Heart left ventricle (tissue), 16 donors: ENCODE measurements around the gene RIF1. TPM values are rescaled to one million over a fixed set of nuclear protein-coding genes. Genes with fewer than 3 reads are reported as not detected.
A peak's percentile ranks its signal among the peaks of the same experiment; 100 is the strongest.

Source experiments
- ATAC-seq, 4 donors: fragments of 200-7000 bp; cut with Tn5 transposase; one replicate each; pipeline ENCODE4 v1.9.1; 2020 to 2022; ENCODE audit warnings: moderate library complexity in 4 of 4, mild to moderate bottlenecking in 3 of 4, moderate number of reproducible peaks in 1 of 4
- DNase-seq, 5 donors: peaks; one replicate each; pipeline ENCODE4 v3.0.0-alpha.2; 2020
- H3K27ac ChIP-seq, 12 donors: fragments of 200-600 bp; sonication (generic) in 4 of 12; one replicate each; pipeline versions ENCODE4 v1.5.0 to v1.8.0; 2016 to 2022; ENCODE audit warnings: mild to moderate bottlenecking in 2 of 12
- H3K27me3 ChIP-seq, 9 donors: fragments of 200-600 bp; sonication (generic) in 2 of 9; one replicate each; pipeline versions ENCODE4 v1.5.1 to v1.8.0; 2016 to 2022; ENCODE audit warnings: mild to moderate bottlenecking in 3 of 9
- H3K36me3 ChIP-seq, 9 donors: fragments of 200-600 bp; sonication (generic) in 2 of 9; one replicate each; pipeline versions ENCODE4 v1.5.0 to v1.8.0; 2018 to 2022; ENCODE audit warnings: mild to moderate bottlenecking in 2 of 9
- H3K4me1 ChIP-seq, 12 donors: fragments of 200-600 bp; sonication (generic) in 4 of 12; one replicate each; pipeline versions ENCODE4 v1.5.0 to v1.8.0; 2016 to 2022; ENCODE audit warnings: mild to moderate bottlenecking in 3 of 12
- H3K4me3 ChIP-seq, 12 donors: fragments of 200-600 bp; sonication (generic) in 4 of 12; one replicate each; pipeline versions ENCODE4 v1.5.0 to v1.8.0; 2017 to 2022; ENCODE audit warnings: mild to moderate bottlenecking in 9 of 12, moderate library complexity in 4 of 12
- H3K9me3 ChIP-seq, 12 donors: fragments of 200-600 bp; sonication (generic) in 4 of 12; one replicate each; pipeline versions ENCODE4 v1.5.0 to v1.8.0; 2016 to 2022; ENCODE audit warnings: mild to moderate bottlenecking in 1 of 12
- CTCF ChIP-seq, 12 donors: fragments of 200-600 bp; sonication (generic) in 4 of 12; IDR thresholded peaks; one replicate each; pipeline versions ENCODE4 v1.5.0 to v1.8.0; 2018 to 2022; ENCODE audit warnings: antibody characterized with exemption in 12 of 12, mild to moderate bottlenecking in 5 of 12
- POLR2A ChIP-seq, 2 donors: fragments of 450-650 bp; IDR thresholded peaks; one replicate each; pipeline ENCODE4 v1.6.1; 2017; ENCODE audit warnings: antibody characterized with exemption in 2 of 2, mild to moderate bottlenecking in 2 of 2, moderate library complexity in 2 of 2
- WGBS, 4 donors: extraction: QIAGEN DNeasy Blood & Tissue Kit in 2 of 4; methylation state at CpG; one replicate each; pipeline versions ENCODE4 v1.1.5 to v1.1.7; 2013 to 2018; 5-methylcytosine and 5-hydroxymethylcytosine counted together
- intact Hi-C, 10 donors: fragments of 100-400 bp; cut with DNase I; formaldehyde crosslinking; loops; one replicate each; pipeline versions ENCODE4 v1.11.1 to v1.14.2; 2022
- polyA plus RNA-seq, 2 donors: library from polyadenylated mRNA; stranded (reverse); fragments of 200-250 nt; gene quantifications; one replicate each; pipeline ENCODE4 v1.2.3, GENCODE V29; 2013
- total RNA-seq, 9 donors: library from RNA; depleted of rRNA in 2 of 9; stranded (reverse); fragments of >200 nt in 2 of 9; fragmentation: NEBNext Ultra II Directional in 3 of 9; extraction: Animal tissue kit (Norgen Biotek cat#: 25700) in 3 of 9; gene quantifications; one replicate each; pipeline versions ENCODE4 v1.1.0 to v1.2.4, GENCODE V29; 2016 to 2023
- donor health status: ischemic (EF 13 %, LVEDD 7.1; RV severe dilation, severe dysfunction).
- donor health status: healthy with polysubstance abuse.
- donor health status: DM: no; HTN: yes; CAD: no.
- donor health status: DM: no; HTN: no; CAD: no.
- donor health status: ischemic (EF 25% LVEDD 6.9; RV normal size, moderate dysfunction).
- donor health status: ischemic (EF 25% LVEDD 5.7; RV mildly dilated, moderate dysfunction).
- donor health status: healthy.
- donor health status: DM: yes; HTN: yes; CAD: no.
- donor health status: ischemic (EF 35%, LVEDD 5.7; RV mildly dilated, moderate dysfunction).
- donor health status: nonischemic (EF 11% LVEDD 7.7; RV severe dilation, severe dysfunction).
- donor health status: DM: yes; HTN: yes; CAD: no.
- donor health status: PGD.
- donor health status: ischemic (EF 29% LVEDD 5.4; RV normal size, mild dysfunction).
- donor health status: nonischemic (EF 23%, LVEDD 6.1; RV moderate dilation, normal function).

The RIF1 gene
- total and polyA plus RNA-seq, 11 donors: 2.6 to 23.9 (median 14.1) TPM

GRCh38 chr2:151403914-151404313, 5.8 kb upstream of the RIF1 start:
- Histone ChIP-seq H3K4me3 (no peak overlapping the region), H3K36me3 (no peaks in the 10 kb centered on the region), H3K4me1 (no peaks in the 10 kb centered on the region), H3K9me3 (no peaks in the 10 kb centered on the region), H3K27me3 (no peaks in the 10 kb centered on the region), H3K27ac (no peak overlapping the region)
- TF ChIP-seq POLR2A (IDR thresholded peaks at IDR 0.05): no peak
- no peak for TF ChIP-seq CTCF (IDR thresholded peaks at IDR 0.05)
- 36 to 42% (median 40%) methylated on average over 4 of the region's 4 CpGs for WGBS, 4 donors
- ATAC-seq (no peak), DNase-seq (no peak)
- intact Hi-C loops: loop anchor here in 1 of 10 donors (10.0 kb wide), 1 partner anchor 109 kb away; no protein-coding TSS in a partner anchor

- Histone ChIP-seq H3K27ac (no peak overlapping the region), H3K4me1 (peaks cover 0 to 4% (median 0%) of the 10 kb centered on the region in 12 donors), H3K4me3 (no peak overlapping the region), H3K9me3 (no peaks in the 10 kb centered on the region), H3K27me3 (no peaks in the 10 kb centered on the region), H3K36me3 (no peaks in the 10 kb centered on the region)
- ATAC-seq (no peak), DNase-seq (no peak)
- TF ChIP-seq POLR2A (IDR thresholded peaks at IDR 0.05) (no peak), CTCF (IDR thresholded peaks at IDR 0.05) (no peak)
- intact Hi-C loops: loop anchor here in 2 of 10 donors (5.0 to 10.0 kb wide), 2 partner anchors 111 to 113 kb away; no protein-coding TSS in a partner anchor
- WGBS, 4 donors: 71 to 94% (median 83%) methylated on average over 4 of the region's 4 CpGs
Observed at GRCh38 chr2:151405376-151405775, 4.3 kb upstream of the RIF1 start.

GRCh38 chr2:151407281-151407680, 2.4 kb upstream of the RIF1 start:
- no peaks in the 10 kb centered on the region for H3K27me3 ChIP-seq
- H3K36me3 ChIP-seq: peaks cover 0 to 10% (median 6%) of the 10 kb centered on the region in 9 donors
- no peaks in the 10 kb centered on the region for H3K9me3 ChIP-seq
- DNase-seq (no peak), ATAC-seq (no peak)
- no peak overlapping the region for H3K27ac ChIP-seq
- peaks cover 0 to 18% (median 8%) of the 10 kb centered on the region in 12 donors for H3K4me1 ChIP-seq
- TF ChIP-seq POLR2A (IDR thresholded peaks at IDR 0.05) (no peak), CTCF (IDR thresholded peaks at IDR 0.05) (no peak)
- intact Hi-C loops: loop anchor here in 2 of 10 donors (5.0 to 10.0 kb wide), 2 partner anchors 112 to 115 kb away; no protein-coding TSS in a partner anchor
- H3K4me3 ChIP-seq: no peak overlapping the region

GRCh38 chr2:151408788-151409600, 708 bp upstream of the RIF1 start:
- Histone ChIP-seq H3K4me3 (peak overlapping the region in 9 of 12 donors; percentile 75 to 99 (median 90)), H3K9me3 (no peaks in the 10 kb centered on the region), H3K27me3 (no peaks in the 10 kb centered on the region), H3K4me1 (peaks cover 0 to 18% (median 8%) of the 10 kb centered on the region in 12 donors), H3K36me3 (peaks cover 0 to 27% (median 23%) of the 10 kb centered on the region in 9 donors), H3K27ac (peak overlapping the region in 5 of 12 donors; percentile 78 to 97 (median 94))
- peak in 1 of 5 donors; percentile 31 for DNase-seq
- TF ChIP-seq CTCF (IDR thresholded peaks at IDR 0.05): no peak
- TF ChIP-seq POLR2A (IDR thresholded peaks at IDR 0.05): no peak
- no peak for ATAC-seq
- intact Hi-C loops: loop anchor here in 3 of 10 donors (1.0 to 10.0 kb wide), 3 partner anchors 114 to 120 kb away; partner anchors contain the start of gene NMI (in 1 of the 3)
- WGBS, 4 donors: 82 to 85% (median 83%) methylated on average over 25 of the region's 25 CpGs
